HepG2 (cell line): ENCODE measurements around the gene JMJD6. TPM values are rescaled to one million over a fixed set of nuclear protein-coding genes. Genes with fewer than 3 reads are reported as not detected.

Source experiments
- AGO1 ChIP-seq: fragments of 200-400 bp; formaldehyde crosslinking; IDR thresholded peaks from 2 replicates; pipeline ENCODE4 v1.6.1; 2017; ENCODE audit warnings: mild to moderate bottlenecking, low read depth, low read length, moderate library complexity; ENCODE audit not compliant: poor library complexity, severe bottlenecking
- BRF2 ChIP-seq: sonication (generic); formaldehyde crosslinking; IDR thresholded peaks from 2 replicates; pipeline ENCODE4 v1.8.1; 2022; ENCODE audit warnings: mild to moderate bottlenecking, missing genetic modification reagents
- CAMTA2 ChIP-seq: sonication (generic); formaldehyde crosslinking; IDR thresholded peaks from 2 replicates; pipeline ENCODE4 v1.4.0; 2020; ENCODE audit warnings: mild to moderate bottlenecking, missing genetic modification reagents, borderline replicate concordance
- ETV5 ChIP-seq: IDR thresholded peaks from 2 replicates; pipeline ENCODE4 v1.6.1; 2018; ENCODE audit warnings: missing biosample characterization, missing genetic modification reagents, inconsistent platforms, borderline replicate concordance
- FOXM1 ChIP-seq: sonication (generic); formaldehyde crosslinking; IDR thresholded peaks from 2 replicates; pipeline ENCODE4 v1.5.0; 2020; ENCODE audit warnings: missing genetic modification reagents
- GPBP1L1 ChIP-seq: sonication (generic); formaldehyde crosslinking; IDR thresholded peaks from 2 replicates; pipeline ENCODE4 v1.5.0; 2020; ENCODE audit warnings: mild to moderate bottlenecking, missing genetic modification reagents
- HDAC6 ChIP-seq: fragments of 200-600 bp; sonication (generic); IDR thresholded peaks from 2 replicates; pipeline ENCODE4 v1.7.0; 2017; ENCODE audit warnings: mild to moderate bottlenecking, antibody characterized with exemption, low read length, low read depth
- HNRNPH1 ChIP-seq: fragments of 200-400 bp; formaldehyde crosslinking; optimal IDR thresholded peaks from 2 replicates; pipeline ENCODE3; 2017; ENCODE audit warnings: mild to moderate bottlenecking, low read depth, low read length
- HOMEZ ChIP-seq: IDR thresholded peaks from 2 replicates; pipeline ENCODE4 v1.6.1; 2016; ENCODE audit warnings: low read depth
- KLF9 ChIP-seq: IDR thresholded peaks from 2 replicates; pipeline ENCODE4 v1.6.1; 2016; ENCODE audit warnings: low read depth
- KMT2B ChIP-seq: IDR thresholded peaks from 2 replicates; pipeline ENCODE4 v1.6.1; 2016; ENCODE audit warnings: missing genetic modification reagents, missing compliant biosample characterization
- MAFF ChIP-seq: IDR thresholded peaks from 2 replicates; pipeline ENCODE4 v1.6.1; 2011; ENCODE audit warnings: low read depth, low read length, improper control_type of control experiment
- MYPOP ChIP-seq: sonication (generic); formaldehyde crosslinking; IDR thresholded peaks from 2 replicates; pipeline ENCODE4 v1.8.1; 2023; ENCODE audit warnings: mild to moderate bottlenecking, moderate library complexity, missing genetic modification reagents
- POLR2G ChIP-seq: fragments of 200-400 bp; formaldehyde crosslinking; IDR thresholded peaks from 2 replicates; pipeline ENCODE4 v1.6.1; 2018; ENCODE audit warnings: mild to moderate bottlenecking, low read depth, low read length, moderate library complexity
- SIX4 ChIP-seq: sonication (generic); formaldehyde crosslinking; IDR thresholded peaks from 2 replicates; pipeline ENCODE4 v1.4.0; 2020; ENCODE audit warnings: missing genetic modification reagents
- SYNCRIP ChIP-seq: fragments of 200-400 bp; formaldehyde crosslinking; IDR thresholded peaks from 2 replicates; pipeline ENCODE4 v1.6.1; 2018; ENCODE audit warnings: mild to moderate bottlenecking, low read depth, low read length; ENCODE audit not compliant: insufficient read depth
- THRA ChIP-seq: sonication (generic); formaldehyde crosslinking; IDR thresholded peaks from 2 replicates; pipeline ENCODE4 v1.4.0; 2020; ENCODE audit warnings: missing genetic modification reagents, borderline replicate concordance
- YEATS2 ChIP-seq: sonication (generic); formaldehyde crosslinking; IDR thresholded peaks from 2 replicates; pipeline ENCODE4 v1.4.0; 2020; ENCODE audit warnings: missing genetic modification reagents, borderline replicate concordance
- ZFP36 ChIP-seq: fragments of 150-350 bp; IDR thresholded peaks from 2 replicates; pipeline ENCODE4 v1.6.1; 2018; ENCODE audit warnings: borderline replicate concordance, low read length, low read depth; ENCODE audit not compliant: partially characterized antibody
- ZNF333 ChIP-seq: sonication (generic); formaldehyde crosslinking; IDR thresholded peaks from 2 replicates; pipeline ENCODE4 v1.4.0; 2020; ENCODE audit warnings: mild to moderate bottlenecking, missing genetic modification reagents, borderline replicate concordance
- ZNF343 ChIP-seq: sonication (generic); formaldehyde crosslinking; IDR thresholded peaks from 2 replicates; pipeline ENCODE4 v1.4.0; 2020; ENCODE audit warnings: mild to moderate bottlenecking, missing genetic modification reagents
- ZNF562 ChIP-seq: sonication (generic); formaldehyde crosslinking; IDR thresholded peaks from 2 replicates; pipeline ENCODE4 v1.8.0; 2022; ENCODE audit warnings: missing genetic modification reagents, borderline replicate concordance
- ZNF660 ChIP-seq: sonication (generic); formaldehyde crosslinking; IDR thresholded peaks from 2 replicates; pipeline ENCODE4 v1.5.1; 2020; ENCODE audit warnings: mild to moderate bottlenecking, low read depth, missing genetic modification reagents, borderline replicate concordance
- ZNF7 ChIP-seq: IDR thresholded peaks from 2 replicates; pipeline ENCODE4 v1.6.1; 2016; ENCODE audit warnings: missing biosample characterization, missing genetic modification reagents
- ZSCAN21 ChIP-seq: sonication (generic); formaldehyde crosslinking; IDR thresholded peaks from 2 replicates; pipeline ENCODE4 v1.8.0; 2022; ENCODE audit warnings: mild to moderate bottlenecking, missing genetic modification reagents, moderate library complexity, borderline replicate concordance
- polyA plus RNA-seq, 8 experiments: library from polyadenylated mRNA; depleted of rRNA in 3 of 8; stranded (reverse) in 7 of 8; unstranded in 1 of 8; fragments of >200 nt; fragmentation: Illumina TruSeq in 4 of 8; extraction: Trizol in 4 of 8; gene quantifications; 2 replicates each; pipeline versions ENCODE4 v1.2.1 to v1.2.3, GENCODE V29; 2011 to 2016; ENCODE audit warnings: low read depth in 4 of 8, missing spikeins in 1 of 8, mixed read lengths in 1 of 8; ENCODE audit not compliant: insufficient read depth in 1 of 8
- total RNA-seq, 5 experiments: library from RNA; depleted of rRNA; stranded (reverse); fragments of >200 nt; fragmentation: Illumina TruSeq; extraction: Trizol; gene quantifications; 2 replicates each; pipeline ENCODE4 v1.2.3, GENCODE V29; 2016; ENCODE audit warnings: low read depth in 1 of 5

JMJD6 gene
- total and polyA plus RNA-seq, 2 of the 13 experiments (the other 11 are each of a cell fraction or from before 2014, with no cell fraction given), result 33.6 to 41.0 TPM

GRCh38 chr17:76725580-76726230, 701 bp downstream of the JMJD6 start (continued):
- TF ChIP-seq POLR2G (no peak), BRF2 (CRISPR knock-in tag) (no peak), YEATS2 (CRISPR knock-in tag) (no peak), ZNF333 (CRISPR knock-in tag) (no peak; the same call in 1 of the 2 replicates), ZNF343 (CRISPR knock-in tag) (no peak), HDAC6 (no peak), KLF9 (CRISPR knock-in tag) (no peak), MAFF (no peak), ZSCAN21 (no peak), GPBP1L1 (CRISPR knock-in tag) (no peak), SYNCRIP (no peak), KMT2B (CRISPR knock-in tag) (no peak), HOMEZ (CRISPR knock-in tag) (no peak), HNRNPH1 (no peak), THRA (no peak), AGO1 (no peak), ETV5 (CRISPR knock-in tag) (peak; percentile 54; the same call in 1 of the 2 replicates), ZNF7 (CRISPR knock-in tag) (no peak), FOXM1 (CRISPR knock-in tag) (no peak), ZNF660 (CRISPR knock-in tag) (no peak), CAMTA2 (CRISPR knock-in tag) (no peak; the same call in 1 of the 2 replicates), ZNF562 (CRISPR knock-in tag) (no peak), MYPOP (CRISPR knock-in tag) (no peak), SIX4 (CRISPR knock-in tag) (no peak), ZFP36 (no peak)
